Lower lobe of right lung (tissue), 2 donors: Measurements from ENCODE around the gene ADCY5. TPM values are rescaled to one million over a fixed set of nuclear protein-coding genes. Genes with fewer than 3 reads are reported as not detected.

Source experiments
- ATAC-seq, 2 donors: fragments of 200-7000 bp; cut with Tn5 transposase; one replicate each; pipeline ENCODE4 v1.9.1; 2020 to 2022; ENCODE audit warnings: mild to moderate bottlenecking in 2 of 2, moderate library complexity in 2 of 2
- DNase-seq: peaks from one replicate; pipeline ENCODE4 v3.0.0-alpha.2; 2020
- H3K27ac ChIP-seq: fragments of 200-600 bp; one replicate; pipeline ENCODE4 v1.8.0; 2022
- H3K27me3 ChIP-seq: fragments of 200-600 bp; one replicate; pipeline ENCODE4 v1.8.0; 2022; ENCODE audit warnings: low read depth
- H3K36me3 ChIP-seq: fragments of 200-600 bp; one replicate; pipeline ENCODE4 v1.8.0; 2022; ENCODE audit warnings: mild to moderate bottlenecking
- H3K4me1 ChIP-seq: fragments of 200-600 bp; one replicate; pipeline ENCODE4 v1.8.0; 2022
- H3K4me3 ChIP-seq: fragments of 200-600 bp; one replicate; pipeline ENCODE4 v1.8.0; 2022; ENCODE audit warnings: mild to moderate bottlenecking
- H3K9me3 ChIP-seq: fragments of 200-600 bp; one replicate; pipeline ENCODE4 v1.8.0; 2022
- CTCF ChIP-seq: fragments of 200-600 bp; IDR thresholded peaks from one replicate; pipeline ENCODE4 v1.8.0; 2022; ENCODE audit warnings: antibody characterized with exemption, mild to moderate bottlenecking
- intact Hi-C: fragments of 100-400 bp; cut with DNase I; formaldehyde crosslinking; loops from one replicate; pipeline ENCODE4 v1.11.0; 2022
- total RNA-seq: library from RNA; stranded (reverse); fragmentation: NEBNext Ultra II Directional; extraction: Animal tissue kit (Norgen Biotek cat#: 25700); gene quantifications from one replicate; pipeline ENCODE4 v1.2.1, GENCODE V29; 2021
- donor health status: DM: no; HTN: yes; CAD: no; lungs with severe emphysema.

Gene ADCY5
- total RNA-seq, 1 donor from 2014 or later: 5.6 TPM

DNA sequence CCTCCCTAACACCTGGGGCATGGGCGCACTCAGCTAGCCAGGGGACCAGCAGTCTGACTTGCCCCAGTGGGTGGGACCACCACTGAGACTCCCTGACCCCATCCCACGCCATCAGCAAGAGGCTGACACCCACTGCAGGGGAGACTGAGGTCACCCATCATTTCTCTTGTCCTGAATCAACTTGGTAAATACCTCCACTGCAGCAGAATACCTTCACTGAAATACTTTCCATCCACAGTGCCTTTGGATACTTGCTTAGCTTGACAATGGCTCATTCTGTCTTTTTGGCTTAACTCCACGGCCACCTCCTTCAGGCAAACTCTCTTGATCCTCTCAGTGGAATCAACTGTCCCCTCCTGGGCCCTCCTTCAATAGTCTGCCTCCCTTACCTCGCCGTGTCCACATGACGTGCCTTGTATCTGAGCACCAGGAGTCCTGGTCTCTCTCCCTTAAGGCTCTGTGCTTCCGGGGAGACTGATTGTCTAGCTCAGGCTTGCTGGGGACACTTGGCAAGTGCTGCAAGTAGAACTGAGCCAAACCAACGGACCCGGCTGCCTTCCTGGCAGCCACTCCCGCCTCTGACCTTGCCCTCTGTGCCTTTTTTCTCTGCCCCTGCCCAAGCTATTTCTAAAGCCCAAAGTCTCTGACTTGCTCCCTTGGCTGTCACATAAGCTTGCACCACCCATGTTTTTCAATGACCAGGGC, 119.1 kb downstream of the ADCY5 start:
- no peaks in the 10 kb centered on the region for H3K4me1 ChIP-seq
- ATAC-seq (no peak), DNase-seq (peak; percentile 18)
- H3K9me3 ChIP-seq: no peaks in the 10 kb centered on the region
- no peaks in the 10 kb centered on the region for H3K36me3 ChIP-seq
- no peaks in the 10 kb centered on the region for H3K27me3 ChIP-seq
- no peak overlapping the region for H3K27ac ChIP-seq
- TF ChIP-seq CTCF: no peak
- no peak overlapping the region for H3K4me3 ChIP-seq
- intact Hi-C loops: no loop called here

DNA sequence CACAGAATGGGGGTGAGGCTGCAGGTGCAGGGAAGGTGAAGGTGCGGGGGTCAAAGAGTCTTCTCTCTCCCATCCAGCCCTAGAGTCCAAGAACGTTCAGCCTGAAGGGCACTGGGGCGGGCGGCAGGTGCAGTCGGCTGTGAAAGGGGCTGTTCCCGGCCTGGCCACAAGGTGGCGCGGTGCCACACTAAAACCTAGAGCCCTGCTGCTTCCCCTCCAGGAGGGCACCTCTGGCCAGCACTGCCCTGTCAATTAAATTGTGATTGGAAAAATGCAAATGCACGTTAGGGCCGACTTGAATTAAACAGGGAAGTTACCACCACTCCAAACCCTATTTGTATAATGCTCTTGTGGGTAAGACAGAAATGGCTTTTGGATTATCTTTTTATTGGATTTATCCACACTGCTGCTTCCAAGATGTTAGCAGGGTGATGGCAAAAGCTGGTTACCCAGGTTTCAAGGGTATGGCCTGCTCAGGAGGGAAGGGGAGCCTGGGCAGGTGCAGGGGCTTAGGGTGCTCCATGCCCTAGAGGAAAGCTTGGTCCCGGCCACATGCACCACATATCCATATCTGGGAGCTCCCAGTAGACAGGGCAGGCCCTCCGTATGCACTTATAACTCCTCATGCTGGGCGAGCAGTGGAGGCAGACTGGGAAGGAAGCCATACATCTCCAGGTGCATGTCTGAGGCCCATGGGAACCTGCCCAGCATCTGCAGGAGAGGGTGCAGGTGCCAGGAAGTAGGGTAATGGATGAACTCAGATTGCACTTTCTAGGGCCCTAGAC, 119.8 kb downstream of the ADCY5 start:
- Histone ChIP-seq H3K36me3 (no peaks in the 10 kb centered on the region), H3K9me3 (no peaks in the 10 kb centered on the region), H3K4me1 (no peaks in the 10 kb centered on the region), H3K27ac (no peak overlapping the region), H3K27me3 (no peaks in the 10 kb centered on the region), H3K4me3 (no peak overlapping the region)
- peak; percentile 83 to 86 for ATAC-seq
- peak; percentile 94 for TF ChIP-seq CTCF
- peak; percentile 83 for DNase-seq
- intact Hi-C loops: no loop called here

GRCh38 chr3:123327956-123328850, 120.7 kb downstream of the ADCY5 start:
- Histone ChIP-seq H3K27ac (no peak overlapping the region), H3K4me1 (no peaks in the 10 kb centered on the region), H3K9me3 (no peaks in the 10 kb centered on the region), H3K36me3 (no peaks in the 10 kb centered on the region), H3K4me3 (no peak overlapping the region), H3K27me3 (no peaks in the 10 kb centered on the region)
- intact Hi-C loops: no loop called here
- ATAC-seq: no peak
- no peak for TF ChIP-seq CTCF
- peak; percentile 21 for DNase-seq

GRCh38 chr3:123327480-123327879, 121.4 kb downstream of the ADCY5 start:
- intact Hi-C loops: no loop called here
- Histone ChIP-seq H3K27me3 (no peaks in the 10 kb centered on the region), H3K4me3 (no peak overlapping the region), H3K36me3 (no peaks in the 10 kb centered on the region), H3K9me3 (no peaks in the 10 kb centered on the region), H3K27ac (no peak overlapping the region), H3K4me1 (no peaks in the 10 kb centered on the region)
- ATAC-seq (no peak), DNase-seq (no peak)
- TF ChIP-seq CTCF: no peak

GRCh38 chr3:123326531-123326930, 122.4 kb downstream of the ADCY5 start:
- H3K36me3 ChIP-seq: no peaks in the 10 kb centered on the region
- no peak for DNase-seq
- intact Hi-C loops: no loop called here
- H3K27me3 ChIP-seq: no peaks in the 10 kb centered on the region
- no peak overlapping the region for H3K27ac ChIP-seq
- H3K9me3 ChIP-seq: no peaks in the 10 kb centered on the region
- no peaks in the 10 kb centered on the region for H3K4me1 ChIP-seq
- no peak for TF ChIP-seq CTCF
- no peak overlapping the region for H3K4me3 ChIP-seq
- no peak for ATAC-seq
